Stimulated activated CD8-positive, alpha-beta memory T cell treated with anti-CD3 and anti-CD28 coated beads, Interleukin-2, amount 100 ng/mL, for 1 hour (primary cell): Measurements from ENCODE around the gene RABL2B.
A peak's percentile ranks its signal among the peaks of the same experiment; 100 is the strongest.
"Not testable (repeated sequence)": the region's sequence is repeated elsewhere in the genome, so short reads cannot be mapped to it uniquely, and the experiment has no call there.

Experiments used
- DNase-seq, 2 donors: peaks; one replicate each; pipeline ENCODE4 v3.0.0-alpha.2; 2020; ENCODE audit warnings: low read depth in 2 of 2

Gene RABL2B

DNA sequence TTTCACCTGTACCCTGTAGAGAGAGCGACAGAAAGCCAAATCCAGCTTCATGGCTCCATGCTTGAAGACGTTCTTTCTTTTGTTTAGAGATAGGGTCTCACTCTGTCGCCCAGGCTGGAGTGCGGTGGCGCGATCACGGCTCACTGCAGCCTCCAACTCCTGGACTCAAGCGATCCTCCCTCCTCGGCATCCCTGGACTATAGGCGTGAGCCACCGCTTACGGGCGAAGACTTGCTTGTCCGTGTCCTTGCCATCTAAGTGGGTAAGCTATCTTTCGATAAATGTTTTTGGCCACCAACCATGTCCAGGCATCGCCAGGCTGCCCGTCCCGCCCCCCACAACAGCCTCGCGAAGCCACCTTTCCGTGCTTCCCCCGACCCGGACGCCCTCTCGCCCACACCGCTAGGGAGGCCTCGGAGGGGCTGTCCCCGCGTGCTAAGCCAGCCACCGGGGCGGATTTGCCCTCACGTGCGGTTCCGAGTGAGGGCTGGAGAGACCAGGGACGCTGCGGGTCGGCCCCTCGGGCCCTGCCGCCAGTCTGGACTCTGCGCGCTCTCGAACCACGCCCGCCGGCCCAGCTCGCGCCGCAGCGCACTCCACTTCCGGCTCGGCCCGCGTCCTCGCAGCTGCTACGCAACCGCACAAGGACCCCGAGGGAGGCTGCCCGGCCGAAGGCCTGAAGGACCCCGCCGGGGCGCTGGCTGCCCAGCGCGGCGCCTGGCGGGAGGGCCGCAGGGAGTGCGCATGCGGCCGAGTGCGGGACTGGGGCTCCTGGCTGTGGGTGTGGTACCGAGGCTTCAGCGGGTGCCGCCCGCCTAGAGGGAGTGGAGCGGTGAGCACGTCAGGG, at the start of gene RABL2B:
Gene RABL2B (minus strand): TSS at position 604 of the 847 bp plus-strand sequence. CDS start 1,342 bp downstream, outside the sequence.
- peak; percentile 79 to 80 for DNase-seq

DNA sequence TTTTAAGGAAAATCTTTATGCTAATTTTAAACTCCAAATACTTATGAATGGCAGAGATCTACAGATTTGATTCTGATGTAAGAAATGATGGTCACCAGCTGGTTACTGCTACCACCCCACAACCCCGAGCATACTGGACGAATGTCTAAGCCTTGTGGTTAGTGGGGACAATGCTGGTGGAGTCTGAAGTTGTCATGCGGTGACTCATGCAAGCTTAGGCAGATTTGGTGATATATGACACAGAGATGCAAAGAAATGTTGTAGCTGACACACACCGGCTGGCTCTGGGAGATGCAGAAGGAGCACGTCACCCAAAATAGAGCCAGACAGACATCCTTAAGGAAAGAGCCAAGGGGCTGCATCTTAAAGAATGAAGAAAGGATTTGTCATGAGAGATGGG, 3.5 kb upstream of the RABL2B start:
- not testable (repeated sequence) for DNase-seq

- DNase-seq = not testable (repeated sequence)
Measured at GRCh38 chr22:50785289-50785688, 1.9 kb upstream of the RABL2B start.

DNA sequence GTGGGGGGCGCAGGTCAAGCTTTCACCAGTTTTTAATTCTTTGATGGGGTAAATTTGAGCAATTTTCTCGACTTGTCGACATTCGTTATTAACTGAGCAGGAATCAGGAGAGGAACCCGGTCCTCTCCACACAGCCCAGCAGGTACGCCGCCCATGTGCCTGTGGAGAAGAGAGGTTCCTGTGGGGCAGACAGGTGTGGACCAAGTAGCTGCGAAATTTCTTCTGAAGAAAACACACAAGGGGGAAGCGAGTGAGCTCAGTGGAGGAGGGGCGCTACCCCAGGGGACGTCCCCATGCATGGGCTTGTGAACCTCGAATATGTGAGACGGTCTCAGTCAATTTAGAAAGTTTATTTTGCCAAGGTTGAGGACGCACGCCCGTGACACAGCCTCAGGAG, 442 bp upstream of the RABL2B start:
- DNase-seq = not testable (repeated sequence)

DNA sequence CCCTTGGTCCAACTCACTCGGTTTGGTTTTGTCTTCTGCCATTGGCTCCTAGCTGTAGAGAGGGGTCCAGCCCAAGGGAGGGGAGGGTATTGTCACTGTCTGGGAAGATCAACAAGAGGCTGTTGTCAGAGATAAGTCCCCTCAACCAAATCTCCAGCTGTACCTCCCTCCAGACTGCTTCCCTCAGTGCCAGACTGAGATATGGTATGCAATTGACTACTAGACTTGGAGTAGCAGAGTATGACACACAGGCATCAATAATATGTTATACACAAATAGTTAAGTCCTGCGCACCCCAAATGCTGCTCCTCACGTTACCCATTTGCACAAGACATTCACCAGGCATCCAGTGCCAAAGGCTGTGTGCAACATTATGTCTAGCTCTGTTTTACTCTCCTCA, 1.2 kb downstream of the RABL2B start:
- DNase-seq = not testable (repeated sequence)

GRCh38 chr22:50780244-50780643, 3.2 kb downstream of the RABL2B start:
- not testable (repeated sequence) for DNase-seq

GRCh38 chr22:50777631-50778030, 5.8 kb downstream of the RABL2B start:
- not testable (repeated sequence) for DNase-seq

GRCh38 chr22:50775132-50775531, 8.3 kb downstream of the RABL2B start:
- not testable (repeated sequence) for DNase-seq

DNA sequence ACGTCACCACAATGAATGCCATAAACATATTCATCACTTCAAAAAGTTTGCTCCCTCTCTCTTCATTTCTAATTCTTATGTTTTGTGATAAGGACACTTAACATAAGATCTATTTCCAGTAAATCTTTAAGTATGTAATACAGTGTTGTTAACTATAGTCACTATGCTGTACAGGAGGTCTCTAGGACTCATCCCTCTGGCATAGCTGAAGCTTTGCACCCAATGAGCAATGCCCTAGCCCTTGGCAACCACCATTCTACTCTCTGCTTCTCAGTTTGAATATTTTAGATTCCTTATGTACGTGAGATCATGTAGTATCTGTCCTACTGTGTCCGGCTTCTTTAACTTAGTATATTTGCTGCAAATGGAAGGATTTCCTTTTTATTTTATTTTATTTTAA, 19.1 kb downstream of the RABL2B start:
- not testable (repeated sequence) for DNase-seq

DNA sequence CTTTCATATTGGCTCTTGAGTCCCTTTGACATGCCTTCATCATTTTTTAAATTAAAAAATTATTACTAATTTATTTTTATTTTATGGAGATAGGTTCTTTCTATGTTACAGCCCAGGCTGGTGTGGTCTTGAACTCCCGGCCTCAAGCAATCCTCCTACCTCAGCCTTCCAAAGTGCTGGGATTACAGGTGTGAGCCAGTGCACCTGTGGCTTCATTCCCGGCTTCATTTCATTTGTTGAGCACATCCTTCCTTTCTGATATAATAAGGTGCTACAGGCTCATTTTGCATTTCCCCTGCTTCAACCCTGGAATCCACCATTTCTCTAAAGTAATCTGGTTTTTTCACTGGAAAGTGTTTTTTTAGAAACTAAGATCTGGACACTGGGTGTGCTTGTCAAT, 21.6 kb downstream of the RABL2B start:
- not testable (repeated sequence) for DNase-seq

DNA sequence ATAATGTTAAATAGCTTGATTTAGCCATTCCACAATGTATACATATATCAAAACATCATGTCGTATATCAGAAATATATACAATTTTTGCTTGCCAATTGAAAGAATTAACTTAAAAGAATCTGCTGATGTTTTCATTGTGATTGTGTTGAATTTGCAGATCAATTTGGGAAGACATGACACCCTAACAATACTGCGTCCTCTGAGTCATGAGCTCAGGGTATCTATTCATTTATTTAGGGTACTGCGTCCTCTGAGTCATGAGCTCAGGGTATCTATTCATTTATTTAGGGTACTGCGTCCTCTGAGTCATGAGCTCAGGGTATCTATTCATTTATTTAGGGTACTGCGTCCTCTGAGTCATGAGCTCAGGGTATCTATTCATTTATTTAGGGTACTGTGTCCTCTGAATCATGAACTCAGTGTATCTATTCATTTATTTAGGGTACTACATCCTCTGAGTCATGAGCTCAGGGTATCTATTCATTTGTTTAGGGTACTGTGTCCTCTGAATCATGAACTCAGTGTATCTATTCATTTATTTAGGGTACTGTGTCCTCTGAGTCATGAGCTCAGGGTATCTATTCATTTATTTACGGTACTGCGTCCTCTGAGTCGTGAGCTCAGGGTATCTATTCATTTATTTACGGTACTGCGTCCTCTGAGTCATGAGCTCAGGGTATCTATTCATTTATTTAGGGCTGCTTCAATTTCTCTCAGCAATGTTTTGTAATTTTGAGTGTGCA, 23.7 kb downstream of the RABL2B start:
- DNase-seq = not testable (repeated sequence)

GRCh38 chr22:50756949-50757491, 26.4 kb downstream of the RABL2B start:
- DNase-seq = peak; percentile 30 to 38

DNA sequence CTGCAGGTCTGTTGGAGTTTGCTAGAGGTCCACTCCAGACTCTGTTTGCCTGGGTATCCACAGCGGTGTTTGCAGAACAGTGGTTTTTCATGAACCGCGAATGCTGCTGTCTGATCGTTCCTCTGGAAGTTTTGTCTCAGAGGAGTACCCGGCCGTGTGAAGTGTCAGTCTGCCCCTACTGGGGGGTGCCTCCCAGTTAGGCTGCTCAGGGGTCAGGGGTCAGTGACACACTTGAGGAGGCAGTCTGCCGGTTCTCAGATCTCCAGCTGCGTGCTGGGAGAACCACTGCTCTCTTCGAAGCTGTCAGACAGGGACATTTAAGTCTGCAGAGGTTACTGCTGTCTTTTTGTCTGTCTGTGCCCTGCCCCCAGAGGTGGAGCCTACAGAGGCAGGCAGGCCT, 27.0 kb downstream of the RABL2B start:
- not testable (repeated sequence) for DNase-seq

DNA sequence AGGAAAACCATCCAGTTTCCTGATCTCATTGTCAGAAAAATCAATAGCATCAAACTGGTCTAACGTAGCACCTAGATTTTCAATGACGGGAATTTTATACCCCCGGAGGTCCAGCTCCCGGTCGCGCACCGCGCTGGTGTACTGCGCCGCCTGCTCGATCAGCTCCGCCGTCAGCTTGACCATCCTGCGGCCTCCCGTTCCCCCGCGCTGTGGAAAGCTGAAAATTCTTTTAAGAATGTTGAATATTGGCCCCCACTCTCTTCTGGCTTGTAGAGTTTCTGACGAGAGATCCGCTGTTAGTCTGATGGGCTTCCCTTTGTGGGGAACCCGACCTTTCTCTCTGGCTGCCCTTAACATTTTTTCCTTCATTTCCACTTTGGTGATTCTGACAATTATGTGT, 28.2 kb downstream of the RABL2B start:
- DNase-seq = not testable (repeated sequence)

DNA sequence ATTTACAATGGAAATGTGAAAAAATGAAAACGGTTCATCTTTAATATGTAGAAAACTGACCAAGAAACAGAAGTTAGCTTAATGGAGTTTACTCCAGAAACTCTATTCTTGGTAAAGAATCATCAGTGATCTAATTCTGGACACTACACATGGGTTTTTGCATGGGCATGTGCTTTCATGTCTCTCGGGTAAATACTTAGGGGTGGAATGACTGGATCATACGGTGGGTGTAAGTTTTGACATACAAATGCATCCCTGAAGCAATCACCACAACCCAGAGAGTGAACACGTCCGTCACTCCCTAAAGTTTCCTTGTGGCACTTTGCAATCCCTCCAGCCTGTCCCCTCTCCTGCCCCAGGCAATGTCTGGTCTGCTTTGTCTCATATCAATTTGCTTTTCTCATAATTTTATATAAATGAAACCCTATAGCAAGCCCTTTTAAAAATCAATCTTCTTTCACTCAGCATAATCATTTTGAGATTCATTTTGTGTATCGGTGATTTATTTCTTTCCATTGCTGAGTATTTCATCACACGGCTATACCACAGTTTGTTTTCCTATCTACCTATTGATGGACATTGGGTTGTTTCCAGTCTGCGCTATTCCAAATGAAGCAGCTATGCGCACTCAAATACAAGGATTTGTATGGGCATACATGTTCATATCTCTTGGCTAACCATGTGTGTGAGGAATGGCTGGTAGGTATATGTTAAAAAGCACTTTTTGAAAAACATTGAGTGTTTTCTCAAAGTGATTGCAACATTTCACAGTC, 33.9 kb downstream of the RABL2B start:
- not testable (repeated sequence) for DNase-seq

GRCh38 chr22:50748630-50749029, 34.8 kb downstream of the RABL2B start:
- not testable (repeated sequence) for DNase-seq

DNA sequence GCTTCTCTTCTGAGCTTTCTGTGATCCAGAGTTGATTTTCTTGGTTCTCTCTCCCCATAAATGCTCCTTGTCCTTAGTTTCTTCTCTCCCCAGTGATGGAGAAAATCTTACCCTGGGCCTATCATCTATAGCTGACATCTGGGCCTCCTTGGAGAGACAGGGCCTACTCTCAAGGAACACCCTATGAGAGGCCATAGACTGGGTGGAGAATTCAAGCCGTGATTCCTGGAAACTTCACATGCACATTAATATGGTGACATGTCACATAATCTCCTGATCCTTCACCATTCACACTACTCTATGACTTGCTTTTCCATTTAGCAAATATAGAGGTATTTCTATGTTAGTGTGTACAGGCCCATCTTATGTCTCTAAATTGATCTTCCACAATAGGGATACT, 35.9 kb downstream of the RABL2B start:
- DNase-seq = not testable (repeated sequence)

DNA sequence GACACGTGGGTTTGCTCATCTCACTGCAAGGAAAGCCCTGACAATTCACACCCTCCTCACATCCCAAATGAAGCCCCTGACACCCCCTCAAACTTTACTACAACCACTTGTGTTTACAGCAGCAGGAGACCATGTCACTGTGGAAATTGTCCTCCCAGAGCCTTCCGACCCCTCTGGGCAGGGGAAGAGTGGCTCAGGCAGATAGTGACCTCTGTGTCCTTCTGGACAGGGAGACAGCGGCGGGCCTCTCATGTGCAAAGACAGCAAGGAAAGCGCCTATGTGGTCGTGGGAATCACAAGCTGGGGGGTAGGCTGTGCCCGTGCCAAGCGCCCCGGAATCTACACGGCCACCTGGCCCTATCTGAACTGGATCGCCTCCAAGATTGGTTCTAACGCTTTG, 39.0 kb downstream of the RABL2B start:
- DNase-seq = not testable (repeated sequence)

GRCh38 chr22:50740714-50741113, 42.7 kb downstream of the RABL2B start:
- DNase-seq = not testable (repeated sequence)

GRCh38 chr22:50739894-50740293, 43.5 kb downstream of the RABL2B start:
- no peak for DNase-seq

DNA sequence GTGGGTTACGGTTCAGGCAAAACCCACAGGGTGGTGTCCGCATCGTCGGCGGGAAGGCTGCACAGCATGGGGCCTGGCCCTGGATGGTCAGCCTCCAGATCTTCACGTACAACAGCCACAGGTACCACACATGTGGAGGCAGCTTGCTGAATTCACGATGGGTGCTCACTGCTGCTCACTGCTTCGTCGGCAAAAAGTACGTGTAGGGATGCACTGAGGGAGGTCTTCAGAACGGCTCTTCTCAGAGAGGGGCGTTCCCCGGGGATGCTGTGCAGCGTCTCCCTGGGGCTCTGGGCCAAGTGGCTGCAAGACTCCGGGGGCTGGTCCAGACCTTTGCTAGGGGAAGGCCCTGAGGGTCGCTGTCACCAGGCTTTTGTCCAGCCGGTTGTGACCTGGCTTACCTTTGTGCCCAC, 44.2 kb downstream of the RABL2B start:
- DNase-seq = no peak
